SU-DHL-6 (cell line): ENCODE results near the gene CCDC86.

Experiments used
- H2AFZ ChIP-seq: fragments of 200-600 bp; sonication (generic); 2 replicates; pipeline ENCODE4 v1.6.1; 2014; ENCODE audit warnings: low read depth, mild to moderate bottlenecking, moderate library complexity, mixed read lengths, antibody characterized with exemption, low read length; ENCODE audit not compliant: severe bottlenecking
- H3F3A ChIP-seq: fragments of 200-600 bp; shearing (Covaris generic); 2 replicates; pipeline ENCODE4 v1.6.0; 2016; ENCODE audit warnings: antibody characterized with exemption, mild to moderate bottlenecking; ENCODE audit not compliant: insufficient read depth
- H3K27ac ChIP-seq: fragments of 200-600 bp; sonication (generic); 2 replicates; pipeline ENCODE4 v1.5.1; 2016; ENCODE audit warnings: low read depth, mild to moderate bottlenecking, low read length, moderate library complexity, mixed read lengths
- H3K27me3 ChIP-seq: fragments of 200-600 bp; sonication (generic), shearing (Covaris generic); 2 replicates; pipeline ENCODE4 v1.6.0; 2014; ENCODE audit warnings: mild to moderate bottlenecking, low read length
- H3K36me3 ChIP-seq: fragments of 200-600 bp; sonication (generic); 2 replicates; pipeline ENCODE4 v1.6.1; 2014; ENCODE audit warnings: mild to moderate bottlenecking, low read length, mixed read lengths
- H3K4me2 ChIP-seq: fragments of 300-600, 200-600 bp; shearing (Covaris generic), sonication (generic); 2 replicates; pipeline ENCODE4 v1.6.0; 2014; ENCODE audit warnings: low read length, low read depth, mild to moderate bottlenecking; ENCODE audit not compliant: poor library complexity, severe bottlenecking
- H3K4me3 ChIP-seq: fragments of 200-600 bp; sonication (generic); 2 replicates; pipeline ENCODE4 v1.5.1; 2014; ENCODE audit warnings: antibody characterized with exemption, low read length, mild to moderate bottlenecking, mixed read lengths; ENCODE audit not compliant: insufficient read depth, poor library complexity, severe bottlenecking
- H3K79me2 ChIP-seq: fragments of 200-600 bp; sonication (generic); 2 replicates; pipeline ENCODE4 v1.6.1; 2014; ENCODE audit warnings: mild to moderate bottlenecking, low read length, moderate library complexity; ENCODE audit not compliant: insufficient read depth
- H3K9ac ChIP-seq: fragments of 200-600 bp; sonication (generic); 2 replicates; pipeline ENCODE4 v1.7.0; 2014; ENCODE audit warnings: mild to moderate bottlenecking, low read length
- H3K9me2 ChIP-seq: fragments of 200-600 bp; sonication (generic); replicated peaks from 2 replicates; pipeline ENCODE4 v1.6.1; 2014; ENCODE audit warnings: low read length; ENCODE audit not compliant: insufficient read depth
- H3K9me3 ChIP-seq: fragments of 200-600 bp; sonication (generic); 2 replicates; pipeline ENCODE4 v1.6.1; 2014; ENCODE audit warnings: low read length, mixed read lengths; ENCODE audit not compliant: insufficient read depth
- H4K20me1 ChIP-seq: fragments of 200-600 bp; sonication (generic); 2 replicates; pipeline ENCODE4 v1.6.1; 2014; ENCODE audit warnings: low read depth, mild to moderate bottlenecking, antibody characterized with exemption, low read length, moderate library complexity, mixed read lengths
- CTCF ChIP-seq: fragments of 200-600 bp; sonication (generic); IDR thresholded peaks from one replicate; pipeline ENCODE4 v1.5.1; 2017; ENCODE audit warnings: antibody characterized with exemption, mild to moderate bottlenecking, low read length, moderate library complexity; ENCODE audit not compliant: insufficient read depth, poor library complexity, severe bottlenecking
- EZH2phosphoT487 ChIP-seq: fragments of 200-600 bp; sonication (generic), shearing (Covaris generic); conservative IDR thresholded peaks from 2 replicates; pipeline ENCODE4 v1.6.1; 2018; ENCODE audit warnings: mild to moderate bottlenecking, antibody characterized with exemption, low read length, moderate library complexity, mixed read lengths

Gene CCDC86

DNA sequence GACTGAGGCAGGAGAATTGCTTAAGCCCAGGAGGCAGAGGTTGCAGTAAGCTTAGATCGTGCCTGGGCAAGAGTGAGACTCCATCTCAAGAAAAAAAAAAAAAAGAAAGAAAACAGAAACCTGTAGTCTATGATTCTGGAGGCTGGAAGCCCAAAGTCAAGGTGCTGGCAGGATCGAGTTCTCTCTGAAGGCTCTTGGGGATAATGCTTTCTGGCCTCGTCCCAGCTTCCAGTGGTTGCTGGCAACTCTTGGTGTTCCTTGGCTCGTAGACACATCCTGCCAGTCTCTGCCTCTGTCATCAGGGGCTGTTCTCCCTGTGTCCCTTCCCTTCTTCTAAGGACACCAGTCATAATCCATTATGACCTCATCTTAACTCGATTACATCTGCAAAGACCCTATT, 16.8 kb upstream of the CCDC86 start:
- H2AFZ ChIP-seq, result no peak overlapping the region
- H3K27ac ChIP-seq, result no peak overlapping the region
- no peak overlapping the region for H3K4me2 ChIP-seq
- TF ChIP-seq EZH2phosphoT487 (no peak), CTCF (no peak)
- no peak overlapping the region for H3K9ac ChIP-seq
- no peaks in the 10 kb centered on the region for H3K36me3 ChIP-seq
- H4K20me1 ChIP-seq, result no peaks in the 10 kb centered on the region
- H3K9me2 ChIP-seq, result no peaks in the 10 kb centered on the region
- H3K27me3 ChIP-seq, result no peaks in the 10 kb centered on the region
- H3K4me3 ChIP-seq, result no peak overlapping the region
- no peaks in the 10 kb centered on the region for H3K79me2 ChIP-seq
- no peaks in the 10 kb centered on the region for H3K9me3 ChIP-seq
- H3F3A ChIP-seq, result no peaks in the 10 kb centered on the region

- H3K27me3 ChIP-seq, result no peaks in the 10 kb centered on the region
Measured at GRCh38 chr11:60825790-60826189, 16.1 kb upstream of the CCDC86 start.

GRCh38 chr11:60830478-60831142, 11.3 kb upstream of the CCDC86 start:
- Histone ChIP-seq H3K4me2 (no peak overlapping the region), H3F3A (no peaks in the 10 kb centered on the region), H4K20me1 (no peaks in the 10 kb centered on the region), H3K9me3 (no peaks in the 10 kb centered on the region), H3K27ac (no peak overlapping the region), H3K4me3 (no peak overlapping the region), H3K9ac (no peak overlapping the region), H2AFZ (no peak overlapping the region), H3K36me3 (no peaks in the 10 kb centered on the region), H3K79me2 (no peaks in the 10 kb centered on the region), H3K27me3 (no peaks in the 10 kb centered on the region), H3K9me2 (no peaks in the 10 kb centered on the region)
- TF ChIP-seq CTCF (no peak), EZH2phosphoT487 (no peak)

More at GRCh38 chr11:60825790-60826189, 16.1 kb upstream of the CCDC86 start:
- Histone ChIP-seq H3F3A (no peaks in the 10 kb centered on the region), H3K4me3 (no peak overlapping the region), H3K9me2 (no peaks in the 10 kb centered on the region), H3K27ac (no peak overlapping the region), H3K36me3 (no peaks in the 10 kb centered on the region), H3K79me2 (no peaks in the 10 kb centered on the region), H3K9me3 (no peaks in the 10 kb centered on the region), H3K9ac (no peak overlapping the region), H4K20me1 (no peaks in the 10 kb centered on the region), H2AFZ (no peak overlapping the region), H3K4me2 (no peak overlapping the region)
- TF ChIP-seq EZH2phosphoT487 (no peak), CTCF (no peak)
